Fibroblast of upper back skin (primary cell): ENCODE results near the gene CENPL.

Source experiments
- DNase-seq: peaks from one replicate; pipeline ENCODE4 v3.0.0-alpha.2; 2013

Gene CENPL

DNA sequence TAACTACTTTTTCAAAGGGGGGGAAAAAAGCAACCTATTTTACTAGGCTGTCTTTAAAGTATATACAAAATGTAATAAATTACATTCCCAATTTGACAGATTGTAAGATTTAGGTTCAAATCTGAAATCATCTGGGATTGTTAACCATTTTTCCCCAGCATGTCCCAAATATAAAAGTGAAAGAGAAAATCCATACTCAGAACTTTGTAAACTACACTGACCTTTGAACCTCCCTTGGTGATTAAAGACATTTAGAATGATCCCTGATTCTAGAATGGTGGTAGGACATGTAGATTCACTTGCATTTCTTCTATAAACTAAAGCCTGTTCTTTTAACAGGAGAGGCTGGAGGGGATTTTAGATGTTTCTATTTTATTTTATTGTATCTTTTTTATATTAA is 70.9 kb downstream of the CENPL start:
- DNase-seq, result no peak
